Measurements from ENCODE around the gene CCDC81. TPM values are rescaled to one million over a fixed set of nuclear protein-coding genes. Genes with fewer than 3 reads are reported as not detected.

CCDC81 gene
- total RNA-seq, 4 donors from 2014 or later, result 0.78 to 3.3 (median 1.3) TPM

- WGBS, 2 donors, result 82 to 93% methylated on average over 4 to 7 of the region's 7 CpGs
- no peak overlapping the region for H3K4me3 ChIP-seq
- peaks cover 0 to 28% (median 5%) of the 10 kb centered on the region in 4 donors for H3K4me1 ChIP-seq
- no peak for DNase-seq (ENCODE audit: low spot score in 2 of 2)
- H3K27me3 ChIP-seq, result no peaks in the 10 kb centered on the region
- H3K9me3 ChIP-seq, result no peaks in the 10 kb centered on the region
- peaks cover 0 to 5% (median 0%) of the 10 kb centered on the region in 3 donors for H3K36me3 ChIP-seq
- TF ChIP-seq CTCF (IDR thresholded peaks at IDR 0.05) (no peak), POLR2A (IDR thresholded peaks at IDR 0.05) (no peak), EP300 (IDR thresholded peaks at IDR 0.05) (no peak)
- H3K27ac ChIP-seq, result no peak overlapping the region
Measured at GRCh38 chr11:86463120-86463519, 88.4 kb downstream of the CCDC81 start.

DNA sequence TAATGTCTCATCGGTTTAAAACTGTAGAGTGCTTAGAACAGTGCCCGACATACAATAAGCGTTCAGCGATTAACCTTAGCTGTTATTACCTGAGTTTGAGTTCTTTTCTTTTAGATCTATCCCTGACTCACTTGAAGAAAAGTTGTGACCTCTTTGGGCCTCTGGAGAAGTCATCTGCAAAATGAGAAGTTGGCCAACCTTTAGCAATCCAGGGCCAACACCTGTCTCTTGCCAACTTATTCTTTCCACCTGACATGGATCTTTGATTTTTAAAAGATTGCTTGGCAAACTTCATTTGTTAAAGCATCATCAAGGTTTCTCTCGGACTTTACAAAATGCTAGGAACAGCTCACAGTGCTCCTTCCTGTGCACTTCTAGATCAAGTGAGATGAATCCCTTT is 89.3 kb downstream of the CCDC81 start:
- WGBS, 2 donors, result 92% methylated on average over 5 of the region's 5 CpGs

DNA sequence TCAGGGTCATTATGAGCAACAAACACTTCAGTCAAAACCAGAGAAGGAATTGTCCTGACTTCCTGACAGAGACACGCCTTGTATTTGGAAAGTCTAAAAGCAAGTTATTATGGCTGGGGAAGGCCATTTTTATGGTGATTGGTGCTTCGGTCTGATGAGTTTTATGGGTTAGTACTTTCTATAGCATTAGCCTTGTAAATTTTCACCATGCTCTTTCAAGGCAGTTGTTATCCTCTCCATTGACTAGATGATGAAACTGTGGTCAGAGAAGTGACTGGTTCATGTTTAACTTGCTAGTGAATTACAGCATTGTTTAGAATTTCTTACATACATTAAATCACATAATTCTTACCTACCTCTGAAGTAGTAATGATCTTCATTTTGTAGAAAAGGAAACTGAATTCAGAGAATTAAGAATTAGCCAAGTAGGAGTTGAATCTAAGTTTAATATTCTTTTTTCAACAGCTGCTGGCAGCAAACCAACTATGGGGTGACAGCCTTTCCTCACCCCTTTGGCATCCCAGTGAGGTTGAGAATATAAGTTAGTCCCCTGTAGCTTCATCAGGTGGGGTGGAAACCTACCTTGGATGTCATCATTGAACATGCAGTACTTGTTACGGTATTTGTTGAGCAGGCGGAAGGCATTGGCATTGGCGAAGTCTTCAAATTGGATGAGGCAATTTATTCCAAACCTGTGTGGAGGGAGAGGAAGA is 90.0 kb downstream of the CCDC81 start:
- Histone ChIP-seq H3K4me3 (no peak overlapping the region), H3K4me1 (peaks cover 0 to 15% (median 5%) of the 10 kb centered on the region in 4 donors), H3K27ac (no peak overlapping the region), H3K9me3 (no peaks in the 10 kb centered on the region), H3K36me3 (peaks cover 0 to 5% (median 0%) of the 10 kb centered on the region in 3 donors), H3K27me3 (no peaks in the 10 kb centered on the region)
- WGBS, 2 donors, result 90 to 92% methylated on average over 5 of the region's 5 CpGs
- DNase-seq (ENCODE audit: low spot score in 2 of 2), result no peak
- TF ChIP-seq POLR2A (IDR thresholded peaks at IDR 0.05) (no peak), CTCF (IDR thresholded peaks at IDR 0.05) (no peak), EP300 (IDR thresholded peaks at IDR 0.05) (no peak)

More for the DNA sequence above, 89.3 kb downstream of the CCDC81 start:
- no peak overlapping the region for H3K4me3 ChIP-seq
- H3K36me3 ChIP-seq, result peaks cover 0 to 5% (median 0%) of the 10 kb centered on the region in 3 donors
- H3K27ac ChIP-seq, result no peak overlapping the region
- TF ChIP-seq POLR2A (IDR thresholded peaks at IDR 0.05), result no peak
- no peak for TF ChIP-seq EP300 (IDR thresholded peaks at IDR 0.05)
- TF ChIP-seq CTCF (IDR thresholded peaks at IDR 0.05), result no peak
- peaks cover 0 to 22% (median 5%) of the 10 kb centered on the region in 4 donors for H3K4me1 ChIP-seq
- no peaks in the 10 kb centered on the region for H3K27me3 ChIP-seq
- H3K9me3 ChIP-seq, result no peaks in the 10 kb centered on the region
- DNase-seq (ENCODE audit: low spot score in 2 of 2), result no peak

- peaks cover 0 to 2% (median 0%) of the 10 kb centered on the region in 3 donors for H3K36me3 ChIP-seq
- H3K27ac ChIP-seq, result no peak overlapping the region
- 100% methylated on average over 1 of the region's 1 CpG for WGBS, 2 donors
- no peak for TF ChIP-seq CTCF (IDR thresholded peaks at IDR 0.05)
- TF ChIP-seq POLR2A (IDR thresholded peaks at IDR 0.05), result no peak
- no peak for TF ChIP-seq EP300 (IDR thresholded peaks at IDR 0.05)
- no peak for DNase-seq (ENCODE audit: low spot score in 2 of 2)
- no peak overlapping the region for H3K4me3 ChIP-seq
- no peaks in the 10 kb centered on the region for H3K4me1 ChIP-seq
- no peaks in the 10 kb centered on the region for H3K27me3 ChIP-seq
- H3K9me3 ChIP-seq, result no peaks in the 10 kb centered on the region
Measured at GRCh38 chr11:86468169-86468568, 93.5 kb downstream of the CCDC81 start.

DNA sequence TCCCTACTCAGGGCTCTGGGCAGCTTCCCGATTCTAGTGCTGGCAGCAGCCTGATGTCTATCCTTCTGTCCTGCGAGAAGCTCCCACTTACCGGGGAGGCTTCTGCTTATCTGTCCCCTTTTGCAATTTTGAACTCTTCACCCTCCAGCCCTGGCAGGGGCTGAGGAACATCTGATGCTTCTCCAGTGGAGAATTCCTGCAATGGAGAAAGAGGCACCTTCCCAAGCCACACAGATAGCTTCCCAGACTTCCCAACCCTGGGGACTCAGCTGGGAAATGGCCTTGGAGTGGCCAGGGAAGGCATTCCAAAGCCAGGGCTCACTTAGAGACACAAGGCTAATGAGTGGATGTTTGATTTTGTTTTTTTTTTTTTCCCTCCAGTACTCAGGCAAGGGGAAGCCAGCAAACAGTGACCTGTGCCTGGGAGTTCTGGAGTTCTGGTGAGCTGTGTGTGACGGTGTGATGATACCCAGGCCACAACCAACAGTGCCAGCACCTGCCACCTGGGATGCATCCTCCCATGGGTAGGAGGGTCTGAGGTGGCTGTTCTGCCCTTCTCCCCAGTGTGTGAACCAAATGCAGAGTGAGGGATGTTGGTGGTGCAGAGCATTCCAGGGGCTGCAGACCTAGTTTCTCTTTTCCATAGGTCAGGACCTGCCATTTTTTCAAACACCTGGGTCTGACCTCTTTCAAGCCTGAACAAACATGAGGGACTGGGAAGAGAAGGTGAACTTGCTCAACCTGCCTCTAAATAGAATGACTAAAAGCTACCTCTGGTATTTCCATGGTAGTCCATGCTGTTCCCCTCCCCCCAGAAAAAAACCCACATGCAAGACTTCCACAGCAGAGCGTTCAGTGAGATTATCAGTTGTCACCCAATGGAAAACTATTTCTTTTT is 95.1 kb downstream of the CCDC81 start:
- Histone ChIP-seq H3K27ac (no peak overlapping the region), H3K4me3 (no peak overlapping the region), H3K36me3 (no peaks in the 10 kb centered on the region), H3K9me3 (no peaks in the 10 kb centered on the region), H3K27me3 (no peaks in the 10 kb centered on the region), H3K4me1 (peaks cover 0 to 8% (median 0%) of the 10 kb centered on the region in 4 donors)
- no peak for DNase-seq (ENCODE audit: low spot score in 2 of 2)
- WGBS, 2 donors, result 65 to 77% methylated on average over 5 of the region's 5 CpGs
- peak in 1 of 2 donors; percentile 45 for TF ChIP-seq EP300 (IDR thresholded peaks at IDR 0.05)
- no peak for TF ChIP-seq CTCF (IDR thresholded peaks at IDR 0.05)
